ENCODE measurements around the gene MFSD11.
A peak's percentile ranks its signal among the peaks of the same experiment; 100 is the strongest.
"Not testable (repeated sequence)": the region's sequence is repeated elsewhere in the genome, so short reads cannot be mapped to it uniquely, and the experiment has no call there.

The MFSD11 gene

GRCh38 chr17:76805319-76805718, 67.4 kb downstream of the MFSD11 start:
- no peak for DNase-seq (ENCODE audit: low read depth)

GRCh38 chr17:76806151-76806550, 68.2 kb downstream of the MFSD11 start:
- not testable (repeated sequence) for DNase-seq (ENCODE audit: low read depth)

- DNase-seq (ENCODE audit: low read depth) = not testable (repeated sequence)
Measured at GRCh38 chr17:76806767-76807166, 68.8 kb downstream of the MFSD11 start.

- DNase-seq (ENCODE audit: low read depth) = no peak
Measured at GRCh38 chr17:76808326-76808725, 70.4 kb downstream of the MFSD11 start.

GRCh38 chr17:76810956-76811355, 73.0 kb downstream of the MFSD11 start:
- no peak for DNase-seq (ENCODE audit: low read depth)

- DNase-seq (ENCODE audit: low read depth) = no peak
Measured at GRCh38 chr17:76811834-76812233, 73.9 kb downstream of the MFSD11 start.

- no peak for DNase-seq (ENCODE audit: low read depth)
Measured at GRCh38 chr17:76812263-76812662, 74.3 kb downstream of the MFSD11 start.

GRCh38 chr17:76812968-76813367, 75.0 kb downstream of the MFSD11 start:
- no peak for DNase-seq (ENCODE audit: low read depth)

- DNase-seq (ENCODE audit: low read depth) = not testable (repeated sequence)
Measured at GRCh38 chr17:76815907-76816589, 78.1 kb downstream of the MFSD11 start.

GRCh38 chr17:76816590-76817135, 78.7 kb downstream of the MFSD11 start:
- peak; percentile 27 for DNase-seq (ENCODE audit: low read depth)

- DNase-seq (ENCODE audit: low read depth) = no peak
Measured at GRCh38 chr17:76820039-76820438, 82.1 kb downstream of the MFSD11 start.

- no peak for DNase-seq (ENCODE audit: low read depth)
Measured at GRCh38 chr17:76820561-76820960, 82.6 kb downstream of the MFSD11 start.

- DNase-seq (ENCODE audit: low read depth) = no peak
Measured at GRCh38 chr17:76822184-76822778, 84.4 kb downstream of the MFSD11 start.

- no peak for DNase-seq (ENCODE audit: low read depth)
Measured at GRCh38 chr17:76824093-76824492, 86.2 kb downstream of the MFSD11 start.

- no peak for DNase-seq (ENCODE audit: low read depth)
Measured at GRCh38 chr17:76826330-76827068, 88.6 kb downstream of the MFSD11 start.

- DNase-seq (ENCODE audit: low read depth) = no peak
Measured at GRCh38 chr17:76827736-76828135, 89.8 kb downstream of the MFSD11 start.
